ENCODE results near the gene RTRAF.

The RTRAF gene

DNA sequence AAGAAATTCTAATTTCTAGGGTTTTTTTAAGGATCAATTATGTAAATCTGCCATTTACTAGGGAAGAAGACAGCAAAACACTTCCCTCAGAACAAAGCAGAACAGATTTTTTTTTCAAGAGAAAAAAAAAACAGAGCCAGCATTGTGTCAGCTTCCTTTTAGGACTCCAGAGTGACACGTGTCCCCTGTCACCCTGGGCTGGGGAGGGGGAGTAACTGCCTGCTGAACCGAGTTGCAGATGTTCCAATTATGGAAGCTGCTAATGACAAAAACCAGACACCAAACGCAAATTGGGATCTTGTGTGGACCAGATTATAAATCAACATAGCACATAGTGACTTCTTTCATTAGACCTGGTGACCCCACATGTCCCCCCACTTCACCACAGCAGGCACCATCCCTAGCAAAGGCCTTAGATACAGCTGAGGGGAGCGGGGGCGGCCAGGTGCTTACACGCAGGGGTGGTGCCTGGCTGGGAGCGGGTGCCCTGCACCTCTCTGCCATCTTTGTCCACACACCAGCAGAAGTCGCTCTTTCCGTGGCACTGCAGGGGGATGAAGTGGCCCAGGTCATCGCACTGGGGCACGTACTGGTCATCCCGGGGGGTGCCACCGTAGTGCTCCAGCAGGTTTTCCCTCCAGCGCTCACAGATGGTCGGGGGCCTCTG, 25.4 kb downstream of the RTRAF start:
- TF ChIP-seq, protein P1, sequence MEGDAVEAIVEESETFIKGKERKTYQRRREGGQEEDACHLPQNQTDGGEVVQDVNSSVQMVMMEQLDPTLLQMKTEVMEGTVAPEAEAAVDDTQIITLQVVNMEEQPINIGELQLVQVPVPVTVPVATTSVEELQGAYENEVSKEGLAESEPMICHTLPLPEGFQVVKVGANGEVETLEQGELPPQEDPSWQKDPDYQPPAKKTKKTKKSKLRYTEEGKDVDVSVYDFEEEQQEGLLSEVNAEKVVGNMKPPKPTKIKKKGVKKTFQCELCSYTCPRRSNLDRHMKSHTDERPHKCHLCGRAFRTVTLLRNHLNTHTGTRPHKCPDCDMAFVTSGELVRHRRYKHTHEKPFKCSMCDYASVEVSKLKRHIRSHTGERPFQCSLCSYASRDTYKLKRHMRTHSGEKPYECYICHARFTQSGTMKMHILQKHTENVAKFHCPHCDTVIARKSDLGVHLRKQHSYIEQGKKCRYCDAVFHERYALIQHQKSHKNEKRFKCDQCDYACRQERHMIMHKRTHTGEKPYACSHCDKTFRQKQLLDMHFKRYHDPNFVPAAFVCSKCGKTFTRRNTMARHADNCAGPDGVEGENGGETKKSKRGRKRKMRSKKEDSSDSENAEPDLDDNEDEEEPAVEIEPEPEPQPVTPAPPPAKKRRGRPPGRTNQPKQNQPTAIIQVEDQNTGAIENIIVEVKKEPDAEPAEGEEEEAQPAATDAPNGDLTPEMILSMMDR (IDR thresholded peaks at IDR 0.05; ENCODE audit: low read length, missing control alignments), result no peak
- DNase-seq (ENCODE audit: low read depth), result no peak
- H3K4me3 ChIP-seq (replicated peaks; ENCODE audit: low read depth, low read length), result no peak overlapping the region

GRCh38 chr14:52015411-52016030, 26.2 kb downstream of the RTRAF start:
- no peak overlapping the region for H3K4me3 ChIP-seq (replicated peaks; ENCODE audit: low read depth, low read length)
- DNase-seq (ENCODE audit: low read depth), result no peak
- TF ChIP-seq, protein P1 (IDR thresholded peaks at IDR 0.05; ENCODE audit: low read length, missing control alignments), result peak; percentile 57

DNA sequence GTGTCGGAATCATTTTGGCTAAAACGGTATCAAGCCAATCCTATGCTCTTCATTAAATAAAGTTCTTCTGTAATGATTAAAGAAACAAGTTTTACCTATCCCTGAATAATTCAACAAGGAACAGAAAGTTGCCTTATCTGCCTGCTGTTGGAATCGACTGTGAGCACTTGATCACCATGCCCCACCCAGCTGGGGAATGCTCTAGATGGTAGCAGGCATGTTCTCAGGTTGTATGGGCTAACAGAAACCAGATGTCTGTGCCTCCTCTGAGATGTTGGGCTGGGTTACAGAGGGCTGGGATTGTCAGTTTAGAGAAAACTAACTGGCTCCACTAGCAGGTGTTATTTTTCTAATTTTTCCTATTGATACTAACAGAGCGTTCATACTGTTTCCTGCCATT, 28.9 kb downstream of the RTRAF start:
- no peak overlapping the region for H3K4me3 ChIP-seq (replicated peaks; ENCODE audit: low read depth, low read length)
- no peak for DNase-seq (ENCODE audit: low read depth)
- TF ChIP-seq, protein P1 (IDR thresholded peaks at IDR 0.05; ENCODE audit: low read length, missing control alignments), result no peak

DNA sequence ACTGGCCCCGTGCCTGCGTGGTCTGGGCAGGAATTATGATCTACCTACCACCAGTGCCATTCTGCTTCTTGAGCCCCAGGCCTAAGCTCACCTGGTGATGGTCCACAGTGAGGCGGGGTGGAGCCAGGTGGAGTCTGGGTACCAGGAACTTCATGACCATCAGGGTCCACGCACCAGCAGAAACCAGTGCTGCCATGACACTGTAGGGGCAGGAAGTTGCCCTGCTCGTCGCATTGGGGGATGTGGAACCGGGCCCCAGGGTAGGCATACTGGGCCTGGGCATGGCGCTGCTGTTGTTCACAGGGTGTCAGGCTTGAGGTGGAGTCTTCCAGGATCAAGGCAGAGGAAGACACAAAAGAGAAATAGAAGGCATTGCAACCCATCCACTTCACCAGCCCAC, 29.6 kb downstream of the RTRAF start:
- TF ChIP-seq, protein P1 (IDR thresholded peaks at IDR 0.05; ENCODE audit: low read length, missing control alignments), result no peak
- no peak for DNase-seq (ENCODE audit: low read depth)
- no peak overlapping the region for H3K4me3 ChIP-seq (replicated peaks; ENCODE audit: low read depth, low read length)

GRCh38 chr14:52020161-52020714, 30.9 kb downstream of the RTRAF start:
- TF ChIP-seq, protein P1 (IDR thresholded peaks at IDR 0.05; ENCODE audit: low read length, missing control alignments), result no peak
- DNase-seq (ENCODE audit: low read depth), result no peak
- no peak overlapping the region for H3K4me3 ChIP-seq (replicated peaks; ENCODE audit: low read depth, low read length)

DNA sequence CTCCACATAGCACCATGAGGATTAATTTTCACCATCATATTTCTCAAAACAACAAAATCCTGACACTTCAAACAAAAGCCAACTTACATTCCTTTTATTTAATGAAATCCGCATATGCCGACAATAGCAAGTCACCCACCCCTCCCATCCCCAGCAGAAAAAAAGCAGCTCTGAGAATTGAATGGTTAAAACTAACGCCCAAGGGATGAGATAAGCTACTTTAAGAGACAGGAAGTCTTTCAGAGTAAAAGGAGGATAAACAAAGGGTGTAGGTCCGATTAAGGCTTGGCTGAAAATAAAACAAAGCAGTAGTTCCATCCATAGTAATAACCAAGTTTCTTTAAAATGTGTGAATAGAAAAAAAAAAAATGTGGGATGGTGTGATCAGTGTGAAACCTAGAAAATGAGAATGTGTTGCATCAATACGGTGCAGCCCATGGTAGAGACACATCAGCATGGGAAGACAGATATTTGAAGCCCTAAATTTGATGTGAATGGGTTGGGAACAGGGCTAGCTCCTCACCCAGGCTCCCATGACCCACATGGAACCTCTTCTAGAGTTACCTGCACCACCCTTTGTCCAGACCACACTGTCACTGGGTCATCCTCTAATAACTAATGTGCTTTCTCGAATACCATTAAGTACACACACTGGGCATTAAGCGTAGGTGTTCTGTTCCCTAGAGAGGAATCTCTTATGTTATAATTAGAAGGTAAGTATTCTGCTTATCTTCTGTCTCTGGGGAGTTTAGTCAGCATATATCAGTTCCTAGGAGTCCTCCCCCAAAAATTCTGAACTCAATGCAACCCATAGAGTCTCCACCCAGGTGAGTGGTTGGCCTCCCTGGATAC, 31.7 kb downstream of the RTRAF start:
- H3K4me3 ChIP-seq (replicated peaks; ENCODE audit: low read depth, low read length), result no peak overlapping the region
- TF ChIP-seq, protein P1 (IDR thresholded peaks at IDR 0.05; ENCODE audit: low read length, missing control alignments), result no peak
- DNase-seq (ENCODE audit: low read depth), result peak; percentile 74
